Esophagus (tissue), 2 donors: ENCODE measurements around the gene SLC36A4. TPM values are rescaled to one million over a fixed set of nuclear protein-coding genes. Genes with fewer than 3 reads are reported as not detected.

Source experiments
- H3K27ac ChIP-seq, 2 donors: one replicate each; pipeline ENCODE4 v1.5.1; 2013; ENCODE audit warnings: low read depth in 2 of 2, mild to moderate bottlenecking in 2 of 2, inconsistent platforms in 1 of 2, low read length in 1 of 2, moderate library complexity in 1 of 2
- H3K27me3 ChIP-seq, 2 donors: one replicate each; pipeline ENCODE4 v1.6.1; 2013; ENCODE audit warnings: low read length in 2 of 2, control low read depth in 1 of 2, mild to moderate bottlenecking in 1 of 2; ENCODE audit not compliant: insufficient read depth in 2 of 2, control insufficient read depth in 1 of 2
- H3K36me3 ChIP-seq, 2 donors: one replicate each; pipeline ENCODE4 v1.6.1; 2013; ENCODE audit warnings: low read length in 1 of 2; ENCODE audit not compliant: control insufficient read depth in 2 of 2, insufficient read depth in 2 of 2
- H3K4me1 ChIP-seq, 2 donors: one replicate each; pipeline ENCODE4 v1.6.1; 2013; ENCODE audit warnings: low read length in 1 of 2; ENCODE audit not compliant: control insufficient read depth in 2 of 2, insufficient read depth in 2 of 2
- H3K4me3 ChIP-seq, 2 donors: one replicate each; pipeline ENCODE4 v1.5.1; 2013; ENCODE audit warnings: low read length in 2 of 2, mild to moderate bottlenecking in 2 of 2, low read depth in 1 of 2, moderate library complexity in 1 of 2
- H3K9me3 ChIP-seq, 2 donors: one replicate each; pipeline ENCODE4 v1.6.1; 2013; ENCODE audit warnings: mild to moderate bottlenecking in 2 of 2, low read depth in 1 of 2, low read length in 1 of 2, moderate library complexity in 1 of 2; ENCODE audit not compliant: control insufficient read depth in 2 of 2, insufficient read depth in 1 of 2
- WGBS, 2 donors: extraction: QIAGEN DNeasy Blood & Tissue Kit; methylation state at CpG; one replicate each; pipeline ENCODE4 v1.1.7; 2013; 5-methylcytosine and 5-hydroxymethylcytosine counted together
- polyA plus RNA-seq, 2 donors: library from polyadenylated mRNA; stranded (reverse); fragments of 200-250 nt; gene quantifications; one replicate each; pipeline ENCODE4 v1.2.3, GENCODE V29; 2013
- donor health status: healthy with polysubstance abuse.
- donor health status: Bipolar disorder and iron deficiency.

Gene SLC36A4
- polyA plus RNA-seq, 2 donors = 2.5 to 2.7 TPM

DNA sequence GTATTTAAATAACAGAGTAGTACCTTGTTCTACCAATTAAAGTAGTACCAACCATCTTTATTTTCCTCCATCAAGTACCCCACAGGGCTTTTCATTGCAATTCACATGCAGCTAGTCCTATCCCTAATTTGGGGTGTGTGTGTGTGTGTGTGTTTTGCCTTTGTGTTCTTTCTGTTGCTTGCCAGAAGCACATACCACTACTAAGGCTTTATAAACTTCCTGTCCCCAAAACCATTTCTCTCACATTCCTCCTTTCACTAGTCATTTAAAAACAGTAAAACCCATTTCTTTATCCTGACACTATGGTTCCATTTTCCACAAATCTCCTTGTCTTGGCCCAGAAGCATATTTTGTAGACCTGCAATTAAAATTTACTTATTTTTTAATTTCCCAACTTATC lies 54.6 kb downstream of the SLC36A4 start:
- no peak overlapping the region for H3K4me3 ChIP-seq
- no peaks in the 10 kb centered on the region for H3K9me3 ChIP-seq
- H3K4me1 ChIP-seq = no peaks in the 10 kb centered on the region
- H3K27me3 ChIP-seq = no peaks in the 10 kb centered on the region
- H3K27ac ChIP-seq = no peak overlapping the region
- H3K36me3 ChIP-seq = no peaks in the 10 kb centered on the region

DNA sequence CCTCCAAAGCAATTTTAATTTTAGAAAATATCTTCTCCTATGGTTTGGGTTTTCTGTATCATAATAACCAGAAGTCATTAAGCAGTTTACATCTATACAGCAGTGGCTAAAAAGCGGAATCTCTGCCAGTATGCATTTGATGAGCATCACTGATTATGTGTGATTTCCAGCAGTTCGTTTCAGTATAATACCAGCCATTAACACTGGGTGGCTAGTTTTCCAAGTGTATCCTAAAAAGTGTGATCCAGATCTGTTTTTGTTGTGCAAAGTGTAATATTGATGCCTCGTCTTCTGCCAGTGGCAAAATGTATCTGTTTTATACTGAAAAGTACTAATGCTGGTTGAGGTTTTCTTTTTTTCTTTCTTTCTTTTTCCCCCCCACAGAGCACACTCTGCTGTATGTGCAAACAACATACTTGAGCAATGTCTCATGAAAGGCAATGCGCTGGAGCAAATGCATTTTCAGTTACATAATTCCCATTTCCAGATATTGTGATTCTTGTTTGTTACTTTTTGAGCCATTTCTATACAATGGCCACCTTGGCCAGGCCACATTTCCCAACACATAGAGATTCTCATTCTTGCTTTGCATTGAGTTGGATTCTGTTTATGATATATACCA lies 64.2 kb downstream of the SLC36A4 start:
- no peaks in the 10 kb centered on the region for H3K9me3 ChIP-seq
- no peaks in the 10 kb centered on the region for H3K36me3 ChIP-seq
- H3K27me3 ChIP-seq = no peaks in the 10 kb centered on the region
- 78 to 82% methylated on average over 4 of the region's 4 CpGs for WGBS, 2 donors
- no peak overlapping the region for H3K4me3 ChIP-seq
- H3K4me1 ChIP-seq = no peaks in the 10 kb centered on the region
- H3K27ac ChIP-seq = no peak overlapping the region

- H3K9me3 ChIP-seq = no peaks in the 10 kb centered on the region
- 25 to 37% methylated on average over 1 of the region's 1 CpG for WGBS, 2 donors
- no peaks in the 10 kb centered on the region for H3K36me3 ChIP-seq
- no peak overlapping the region for H3K27ac ChIP-seq
- H3K4me1 ChIP-seq = no peaks in the 10 kb centered on the region
- no peak overlapping the region for H3K4me3 ChIP-seq
- no peaks in the 10 kb centered on the region for H3K27me3 ChIP-seq
Measured at GRCh38 chr11:93132836-93133235, 65.0 kb downstream of the SLC36A4 start.

DNA sequence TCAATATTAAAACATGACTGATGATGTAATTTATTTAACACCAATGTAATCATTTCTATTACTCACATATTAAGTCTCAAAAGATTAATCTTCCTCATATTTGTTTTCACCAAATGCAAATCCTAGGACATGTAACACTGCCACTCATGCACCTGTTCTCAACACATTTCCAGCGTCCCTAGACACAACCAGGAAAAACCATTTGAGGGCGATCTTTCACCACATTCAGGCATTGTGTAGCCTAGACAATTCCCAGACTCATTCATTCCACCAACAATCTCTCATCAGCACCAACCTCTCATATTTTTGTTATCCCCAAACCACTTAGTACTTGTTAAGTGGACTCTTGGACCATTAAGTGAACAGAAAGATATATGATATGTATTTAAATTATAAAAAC lies 66.1 kb downstream of the SLC36A4 start:
- Histone ChIP-seq H3K4me3 (no peak overlapping the region), H3K27ac (no peak overlapping the region), H3K4me1 (no peaks in the 10 kb centered on the region), H3K36me3 (no peaks in the 10 kb centered on the region), H3K9me3 (no peaks in the 10 kb centered on the region), H3K27me3 (no peaks in the 10 kb centered on the region)
- WGBS, 2 donors = 28 to 51% methylated on average over 2 of the region's 2 CpGs

GRCh38 chr11:93128574-93128973 lies 69.2 kb downstream of the SLC36A4 start:
- Histone ChIP-seq H3K4me3 (no peak overlapping the region), H3K36me3 (no peaks in the 10 kb centered on the region), H3K27me3 (no peaks in the 10 kb centered on the region), H3K9me3 (no peaks in the 10 kb centered on the region), H3K27ac (no peak overlapping the region), H3K4me1 (no peaks in the 10 kb centered on the region)
- WGBS, 2 donors = 91 to 93% methylated on average over 3 of the region's 3 CpGs

- no peaks in the 10 kb centered on the region for H3K36me3 ChIP-seq
- H3K27me3 ChIP-seq = no peaks in the 10 kb centered on the region
- no peak overlapping the region for H3K27ac ChIP-seq
- WGBS, 2 donors = 62 to 75% methylated on average over 4 of the region's 4 CpGs
- H3K9me3 ChIP-seq = no peaks in the 10 kb centered on the region
- no peak overlapping the region for H3K4me3 ChIP-seq
- no peaks in the 10 kb centered on the region for H3K4me1 ChIP-seq
Measured at GRCh38 chr11:93123351-93123898, 74.4 kb downstream of the SLC36A4 start.

DNA sequence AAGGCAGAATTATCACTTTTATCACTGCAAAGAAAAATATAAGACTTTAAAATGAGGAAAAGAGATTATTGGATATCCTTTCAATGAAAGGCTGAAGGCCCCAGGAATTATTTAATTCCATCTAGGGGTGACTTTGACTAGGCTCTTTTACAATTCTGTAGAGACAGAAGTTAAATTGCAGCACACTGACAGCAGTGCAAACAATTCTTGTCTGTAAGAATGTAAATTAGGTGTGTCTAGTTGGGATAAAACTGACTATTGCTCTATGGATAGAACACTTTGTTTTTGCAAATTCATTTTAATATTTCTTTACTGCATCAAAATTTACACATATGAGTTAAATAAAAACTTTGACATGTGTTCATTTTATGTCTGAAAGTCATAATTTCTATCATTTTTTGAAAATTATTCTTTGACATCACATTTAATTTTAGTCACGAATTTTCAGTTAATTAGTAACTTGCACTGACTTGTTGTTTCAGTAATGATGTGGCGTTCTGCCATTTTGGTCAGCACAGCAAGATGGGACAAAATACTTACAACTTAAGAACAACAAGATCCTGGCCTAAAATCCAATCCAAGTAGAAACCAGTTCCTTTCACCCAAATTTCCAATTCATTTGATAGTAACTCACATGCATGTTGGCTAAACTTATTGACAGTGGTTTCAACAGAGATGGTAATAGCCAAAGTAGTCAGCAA lies 75.1 kb downstream of the SLC36A4 start:
- H3K36me3 ChIP-seq = no peaks in the 10 kb centered on the region

GRCh38 chr11:93118276-93118675 lies 79.5 kb downstream of the SLC36A4 start:
- Histone ChIP-seq H3K9me3 (no peaks in the 10 kb centered on the region), H3K4me3 (no peak overlapping the region), H3K4me1 (no peaks in the 10 kb centered on the region), H3K27ac (no peak overlapping the region), H3K36me3 (no peaks in the 10 kb centered on the region), H3K27me3 (no peaks in the 10 kb centered on the region)

More for the DNA sequence above, 75.1 kb downstream of the SLC36A4 start:
- 56 to 63% methylated on average over 2 of the region's 2 CpGs for WGBS, 2 donors
- Histone ChIP-seq H3K27ac (no peak overlapping the region), H3K4me1 (no peaks in the 10 kb centered on the region), H3K4me3 (no peak overlapping the region), H3K27me3 (no peaks in the 10 kb centered on the region), H3K9me3 (no peaks in the 10 kb centered on the region)

GRCh38 chr11:93117565-93117964 lies 80.2 kb downstream of the SLC36A4 start:
- Histone ChIP-seq H3K4me3 (no peak overlapping the region), H3K27me3 (no peaks in the 10 kb centered on the region), H3K27ac (no peak overlapping the region), H3K9me3 (no peaks in the 10 kb centered on the region), H3K36me3 (no peaks in the 10 kb centered on the region), H3K4me1 (no peaks in the 10 kb centered on the region)
- 55 to 58% methylated on average over 6 of the region's 6 CpGs for WGBS, 2 donors
